NCI-H2081 (cell line): ENCODE results near the gene SEMA5A.

Experiments used
- DNase-seq, 2 experiments: peaks; one replicate each; lab custom pipeline; 2025; lab: John Stamatoyannopoulos, UW

SEMA5A gene

GRCh38 chr5:9009931-9010651, 535.8 kb downstream of the SEMA5A start:
- no peak for DNase-seq

GRCh38 chr5:8997542-8998070, 548.3 kb downstream of the SEMA5A start:
- DNase-seq, result no peak

GRCh38 chr5:8993031-8993430, 552.8 kb downstream of the SEMA5A start:
- DNase-seq, result no peak
